GM19438 (cell line): ENCODE measurements around the gene POLDIP2.
"Not testable (repeated sequence)": the region's sequence is repeated elsewhere in the genome, so short reads cannot be mapped to it uniquely, and the experiment has no call there.

ENCODE experiments used
- ATAC-seq: cut with Tn5 transposase; IDR thresholded peaks from one replicate; pipeline ENCODE4 v1.9.1; 2021; ENCODE audit warnings: low read depth; ENCODE audit not compliant: unreplicated experiment

The POLDIP2 gene

DNA sequence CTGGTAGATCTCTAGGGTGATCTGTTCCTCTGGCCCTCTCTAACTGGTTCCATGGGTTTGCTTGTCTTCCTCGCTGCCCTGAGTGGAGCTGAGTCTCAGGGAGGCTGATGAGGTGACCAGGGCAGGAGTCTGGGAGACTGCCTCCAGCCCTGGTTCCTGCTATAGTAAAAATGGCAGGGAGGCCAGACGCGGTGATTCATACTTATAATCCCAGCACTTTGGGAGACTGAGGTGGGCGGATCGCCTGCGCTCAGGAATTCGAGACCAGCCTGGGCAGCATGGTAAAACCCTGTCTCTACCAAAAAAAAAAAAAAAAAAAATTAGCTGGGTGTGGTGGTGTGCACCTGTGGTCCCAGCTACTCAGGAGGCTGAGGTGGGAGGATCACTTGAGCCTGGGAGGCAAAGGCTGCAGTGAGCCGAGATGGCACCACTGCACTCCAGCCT, 18.5 kb downstream of the POLDIP2 start:
- not testable (repeated sequence) for ATAC-seq

DNA sequence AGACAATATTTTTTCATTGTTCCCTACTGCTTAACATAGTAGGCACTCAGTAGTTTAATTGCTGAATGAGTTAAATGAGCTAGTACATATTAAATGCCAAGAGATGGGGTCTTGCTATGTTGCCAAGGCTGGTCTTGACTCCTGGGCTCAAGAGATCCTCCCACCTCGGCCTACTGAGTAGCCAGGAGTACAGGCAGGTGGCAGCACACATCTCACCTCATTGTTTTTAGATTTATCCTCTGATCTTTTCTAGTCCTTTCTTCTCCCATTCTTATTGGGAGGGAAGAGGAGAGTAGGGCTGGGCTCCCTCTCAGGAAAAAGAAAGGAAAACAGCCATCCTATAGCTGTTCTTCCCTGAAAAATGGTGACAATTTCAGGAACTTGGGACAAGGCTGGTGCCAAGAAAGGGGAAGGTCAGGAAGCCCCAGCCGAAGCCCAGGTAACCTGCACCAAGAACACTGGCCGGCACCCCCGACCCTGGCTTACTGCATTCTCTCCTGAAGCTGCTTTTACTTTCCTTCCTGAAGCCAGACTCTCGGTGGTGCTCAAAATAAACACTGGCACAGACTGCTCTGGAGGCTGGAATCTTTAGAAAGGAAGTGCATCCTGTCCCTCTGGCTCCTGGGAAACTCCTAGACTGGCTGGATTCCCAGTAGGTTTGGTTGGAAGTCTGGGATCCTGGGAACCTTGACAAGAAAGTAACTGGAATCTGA, 19.1 kb downstream of the POLDIP2 start:
- no peak for ATAC-seq

DNA sequence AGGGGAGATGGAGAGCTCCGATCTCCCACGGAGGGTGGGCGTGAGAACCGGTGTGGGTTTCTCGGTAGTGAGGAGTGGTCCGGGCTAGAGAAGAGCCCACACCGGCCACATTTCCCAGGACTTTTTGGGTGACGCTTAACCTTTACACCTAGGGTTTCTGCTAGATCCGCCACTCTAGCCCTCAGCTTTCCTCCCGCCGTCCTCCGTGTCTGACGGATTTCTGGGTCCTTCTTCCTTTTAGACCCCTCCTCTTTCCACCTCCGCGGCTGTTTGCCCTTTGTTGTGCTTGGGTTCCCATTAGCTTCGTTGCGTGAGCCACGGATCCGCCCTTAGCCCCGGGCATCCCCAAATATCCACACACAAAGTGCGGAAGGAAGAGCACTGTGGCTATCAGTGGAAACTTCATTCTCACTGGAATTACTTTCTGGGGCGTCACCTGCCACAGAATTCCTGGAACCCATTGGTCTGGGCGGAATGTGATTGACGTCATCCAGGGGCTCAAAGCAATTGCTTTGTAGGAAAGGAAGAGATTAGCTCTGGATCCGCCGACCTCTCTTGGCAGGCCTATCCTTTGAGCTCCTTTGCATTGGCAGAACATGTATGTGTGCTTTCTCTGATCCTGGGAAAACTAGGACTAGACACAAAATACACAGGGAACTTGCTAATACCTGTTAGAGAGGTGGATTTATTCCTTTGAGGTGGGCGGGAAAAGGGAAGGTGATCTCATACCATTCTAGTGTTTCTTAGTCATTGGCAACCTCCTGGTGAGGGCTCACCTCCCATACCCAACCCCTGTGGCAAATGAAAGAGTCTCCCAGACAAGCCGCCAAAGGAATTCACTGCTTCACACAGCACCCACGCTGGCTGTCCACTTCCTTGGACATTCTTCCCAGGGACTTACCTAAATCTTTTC, 21.1 kb downstream of the POLDIP2 start:
- ATAC-seq: no peak

DNA sequence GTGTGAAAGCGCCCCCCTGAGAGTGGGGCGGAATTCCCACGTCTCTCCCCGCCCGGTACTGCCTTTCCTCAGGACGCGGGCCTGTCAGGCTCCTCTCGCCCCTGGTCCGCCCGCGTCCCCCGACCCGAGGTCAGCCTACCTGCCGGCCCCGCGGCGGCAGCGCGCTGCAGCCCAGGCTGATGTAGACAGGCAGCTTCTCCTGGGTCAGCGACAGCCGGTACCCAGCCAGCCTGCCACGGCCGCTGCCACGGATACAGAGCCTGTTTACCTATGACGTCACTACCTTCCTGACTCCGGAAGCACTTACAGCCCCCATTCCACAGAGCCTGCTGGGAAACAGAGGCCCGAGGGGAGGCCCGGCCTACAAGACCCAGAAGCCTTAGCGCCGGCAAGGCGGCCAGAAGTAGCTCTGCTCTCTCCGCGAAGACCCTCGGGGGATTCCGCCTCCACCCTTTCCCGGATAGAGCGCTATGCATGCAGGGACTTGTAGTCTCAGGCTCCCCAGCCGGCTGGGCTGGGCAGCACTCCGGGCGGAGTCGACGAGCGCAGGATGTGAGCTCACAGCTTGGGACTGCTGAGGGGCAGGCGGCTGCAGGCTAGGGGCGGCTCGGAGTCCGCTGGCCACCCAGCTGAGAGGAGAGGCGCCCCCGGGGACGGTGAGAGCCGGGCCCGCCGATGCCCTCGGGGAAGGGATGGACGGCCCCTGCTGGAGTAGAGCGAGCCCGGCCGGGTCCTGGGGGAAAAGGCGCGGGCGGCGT, 21.9 kb downstream of the POLDIP2 start, which contains the start of the genes IFT20 and TNFAIP1:
Gene IFT20, minus strand, starts transcription at position 272 of the 758 bp plus-strand sequence. CDS start 3,487 bp downstream, outside the sequence.
Gene TNFAIP1, plus strand, starts transcription at position 561 of the 758 bp plus-strand sequence. CDS start 3,761 bp downstream, outside the sequence.
- peak; percentile 93 for ATAC-seq

DNA sequence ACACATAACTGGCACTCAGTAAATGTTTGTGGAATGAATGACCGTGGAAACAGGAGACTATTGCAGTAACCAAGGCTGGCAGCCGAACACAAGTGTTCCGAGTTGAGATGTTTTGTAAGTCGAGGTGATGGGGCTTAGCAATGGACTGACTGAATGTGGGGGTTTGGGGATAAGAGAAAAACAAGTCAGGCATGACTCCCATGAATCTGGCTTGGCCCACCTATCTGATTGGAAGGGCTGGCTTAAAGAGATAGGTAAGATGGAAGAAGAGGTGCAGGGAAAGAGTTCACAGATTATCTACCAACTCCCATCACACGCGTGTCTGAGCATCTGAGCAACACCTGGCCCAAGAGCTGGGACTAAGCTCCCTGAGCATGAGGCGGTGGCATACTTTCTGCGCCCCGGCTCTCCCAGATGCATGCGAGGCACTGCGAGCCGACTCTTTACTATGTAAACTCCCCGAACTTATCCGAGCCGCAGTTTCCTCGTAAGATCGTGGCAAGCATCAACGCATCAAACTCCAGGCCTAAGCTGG, 22.6 kb downstream of the POLDIP2 start:
- ATAC-seq: no peak

DNA sequence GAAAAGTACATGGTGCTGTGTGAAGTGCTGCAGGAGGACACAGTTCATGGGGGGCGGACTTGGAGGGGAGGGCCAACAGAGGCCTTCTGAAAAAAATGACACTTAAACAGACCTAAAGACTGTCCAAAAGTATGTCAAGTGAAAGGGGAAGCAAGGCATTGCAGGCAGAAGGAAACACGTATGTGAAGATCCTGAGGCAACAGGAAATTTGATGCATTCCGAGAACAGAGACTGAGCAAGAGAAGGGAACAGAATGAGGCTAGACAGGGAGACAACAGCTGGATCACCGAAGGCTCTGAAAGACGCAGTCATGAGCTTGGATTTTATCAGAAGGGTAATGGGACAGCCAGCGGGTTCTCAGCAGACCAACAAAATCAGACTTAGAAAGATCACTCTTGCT, 23.2 kb downstream of the POLDIP2 start:
- ATAC-seq: no peak

DNA sequence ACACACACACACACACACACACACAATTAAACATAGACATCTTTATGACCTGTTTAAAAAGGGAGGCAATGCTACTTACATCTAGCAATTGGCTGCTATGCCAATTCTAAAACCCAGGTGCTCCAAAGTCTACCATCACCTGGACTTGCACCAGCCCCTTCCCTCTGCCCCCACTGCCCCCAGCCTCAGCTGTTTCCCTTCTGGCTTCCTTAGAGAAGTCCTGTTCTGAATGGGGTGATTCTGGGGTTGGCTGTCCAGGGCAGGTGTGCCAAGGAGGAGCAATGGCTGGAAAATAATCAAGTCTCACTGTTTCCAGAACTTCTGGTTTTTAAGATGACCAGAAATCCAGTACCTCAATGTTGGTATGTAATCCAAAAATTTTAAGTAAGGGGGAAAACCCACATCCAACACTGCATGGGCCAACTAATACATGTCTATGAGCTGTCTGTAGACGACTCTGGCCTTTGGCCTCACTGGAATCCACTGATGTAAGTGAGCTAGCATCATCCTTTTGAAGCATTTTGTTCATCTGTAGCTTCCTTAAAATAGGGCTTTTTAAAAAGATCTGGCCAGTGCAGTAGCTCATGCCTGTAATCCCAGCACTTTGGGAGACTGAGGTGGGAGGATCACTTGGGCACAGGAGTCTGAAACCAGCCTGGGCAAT, 24.1 kb downstream of the POLDIP2 start:
- no peak for ATAC-seq

DNA sequence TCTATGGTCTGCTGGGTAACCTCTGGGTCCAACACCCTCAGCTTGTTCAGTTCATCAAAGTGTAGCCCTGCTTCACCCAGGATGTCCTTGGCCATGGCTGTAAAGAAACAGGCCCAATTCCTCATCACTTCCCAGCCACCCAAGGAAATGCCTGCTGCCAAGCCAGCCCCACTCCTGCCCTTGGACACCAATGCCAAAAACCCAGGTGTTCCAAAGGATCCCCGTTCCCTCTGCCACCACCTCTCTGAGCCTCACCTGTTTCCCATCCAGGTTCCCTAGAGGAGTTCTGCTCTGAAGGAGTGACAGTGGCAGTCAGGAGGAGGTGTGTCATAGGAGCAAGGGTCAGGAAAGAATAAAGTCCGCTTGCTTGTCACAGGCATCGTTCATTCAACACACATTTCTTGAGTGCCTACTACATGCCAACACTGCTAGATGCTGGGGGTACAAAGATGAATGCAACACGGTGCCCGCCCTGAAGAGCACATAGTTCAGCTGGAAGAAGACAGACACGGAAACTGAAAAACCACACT, 25.4 kb downstream of the POLDIP2 start:
- ATAC-seq: no peak

DNA sequence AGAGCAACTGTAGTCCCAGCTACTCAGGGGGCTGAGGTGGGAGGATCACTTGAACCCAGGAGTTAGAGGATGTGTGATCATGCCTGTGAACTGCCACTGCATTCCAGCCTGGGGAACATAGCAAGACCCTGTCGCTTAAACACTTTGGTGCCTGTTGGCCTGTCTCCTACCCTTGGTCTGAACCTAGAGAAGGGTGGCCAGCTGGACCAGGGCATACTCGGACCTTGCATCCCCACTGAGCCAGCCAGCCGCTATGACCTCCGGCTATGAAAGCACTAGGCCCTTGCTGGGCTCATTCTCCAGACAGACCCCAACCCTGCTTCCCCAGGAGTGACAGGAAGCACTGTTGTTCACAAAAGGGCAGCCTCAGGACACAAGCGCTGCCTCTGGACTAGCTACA, 26.7 kb downstream of the POLDIP2 start:
- ATAC-seq: no peak

DNA sequence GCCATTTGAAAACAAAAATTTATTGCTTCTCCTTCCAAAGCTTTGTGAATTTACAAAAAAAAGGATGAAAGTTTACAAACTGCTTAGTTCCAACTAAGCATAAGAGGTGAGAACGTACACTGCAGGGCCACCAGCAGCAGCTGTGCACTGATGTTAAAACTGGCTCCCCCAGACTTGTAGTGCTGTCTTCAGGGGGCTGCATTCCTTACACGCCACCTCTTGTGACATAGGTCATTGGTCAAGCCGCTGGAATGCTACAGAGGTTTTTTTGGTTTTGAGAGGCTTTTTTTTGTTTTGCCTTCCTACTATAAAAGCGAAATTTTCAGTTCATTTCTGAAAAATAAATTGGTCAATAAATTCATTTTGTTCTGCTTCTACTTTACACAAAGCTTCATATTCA, 29.0 kb downstream of the POLDIP2 start:
- no peak for ATAC-seq

DNA sequence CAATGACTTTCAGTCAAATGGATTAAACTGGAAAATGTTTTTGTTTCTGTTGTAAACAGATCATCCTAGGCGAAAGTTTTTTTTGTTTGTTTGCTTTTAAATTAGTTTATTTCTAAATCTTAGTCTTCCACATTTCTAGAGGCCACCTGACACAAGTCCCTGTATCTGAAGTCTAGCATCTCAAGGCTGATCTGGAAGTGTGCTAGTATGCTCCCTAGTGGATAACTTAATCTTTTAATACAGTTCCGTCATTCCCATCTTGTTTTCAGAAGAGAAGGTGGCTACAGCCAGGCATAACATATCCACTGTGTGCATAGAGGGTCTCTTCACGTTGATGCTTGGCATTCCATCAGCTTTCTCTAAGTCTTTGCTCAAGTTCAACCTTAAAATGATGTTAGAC, 29.6 kb downstream of the POLDIP2 start:
- ATAC-seq: no peak

DNA sequence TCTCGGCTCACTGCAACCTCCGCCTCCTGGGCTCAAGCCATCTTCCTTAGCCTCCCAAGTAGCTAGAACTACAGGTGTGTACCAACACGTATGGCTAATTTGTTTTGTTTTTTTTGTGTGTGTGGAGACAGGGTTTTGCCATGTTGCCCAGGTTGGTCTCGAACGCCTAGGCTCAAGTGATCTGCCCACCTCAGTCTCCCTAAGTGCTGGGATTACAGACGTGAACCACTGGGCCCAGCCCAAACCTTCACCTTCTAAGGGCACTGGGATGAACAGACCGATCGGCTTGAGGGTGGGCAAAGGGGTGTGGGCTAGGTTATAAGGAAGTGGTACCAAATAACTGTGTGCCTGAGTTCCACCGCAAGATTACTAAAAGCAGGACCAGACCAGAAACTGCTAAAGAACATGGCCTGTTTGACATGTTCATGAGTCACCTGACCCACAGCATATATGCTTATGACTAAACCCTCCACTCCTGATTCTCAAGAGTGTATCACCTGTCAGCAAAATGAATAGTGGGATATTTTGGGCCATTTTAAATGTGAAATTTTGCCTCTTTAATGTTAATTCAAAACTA, 30.2 kb downstream of the POLDIP2 start:
- no peak for ATAC-seq

DNA sequence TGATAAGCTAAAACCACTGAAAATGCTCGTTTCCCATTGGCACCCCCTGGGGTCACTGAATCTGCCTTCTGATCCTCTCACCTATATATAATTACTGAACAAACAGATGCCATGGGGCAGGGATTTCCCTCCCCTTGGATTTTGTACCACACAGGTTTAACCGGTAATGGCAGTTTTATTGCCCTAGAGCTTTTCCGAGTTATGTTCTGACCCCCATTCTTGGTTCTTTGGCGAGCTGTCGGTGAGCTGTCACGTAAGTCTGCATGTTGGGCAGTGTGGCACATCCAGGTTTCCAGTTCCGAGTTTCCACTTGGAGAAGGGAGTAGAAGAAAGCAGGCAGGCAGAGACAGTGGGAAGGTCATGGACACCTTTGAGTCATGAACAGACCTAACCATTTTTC, 31.2 kb downstream of the POLDIP2 start:
- no peak for ATAC-seq

DNA sequence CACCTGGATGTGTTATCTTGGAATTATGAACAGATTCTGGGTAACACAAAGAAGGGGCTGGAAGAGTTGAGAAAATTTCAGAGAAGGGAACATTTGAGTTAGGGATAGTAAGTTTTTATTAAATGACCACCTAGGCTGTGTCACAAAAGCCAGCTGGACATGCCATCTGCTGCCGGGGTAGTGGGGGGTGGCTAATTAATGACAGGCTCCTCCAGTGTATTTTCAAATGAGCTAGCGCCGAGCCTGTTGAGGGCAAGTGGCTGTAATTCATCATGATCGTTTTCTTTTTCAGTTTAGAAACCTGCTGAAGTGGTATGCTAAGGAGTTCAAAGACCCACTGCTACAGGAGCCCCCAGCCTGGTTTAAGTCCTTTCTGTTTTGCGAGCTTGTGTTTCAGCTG, 32.1 kb downstream of the POLDIP2 start:
- ATAC-seq: no peak

DNA sequence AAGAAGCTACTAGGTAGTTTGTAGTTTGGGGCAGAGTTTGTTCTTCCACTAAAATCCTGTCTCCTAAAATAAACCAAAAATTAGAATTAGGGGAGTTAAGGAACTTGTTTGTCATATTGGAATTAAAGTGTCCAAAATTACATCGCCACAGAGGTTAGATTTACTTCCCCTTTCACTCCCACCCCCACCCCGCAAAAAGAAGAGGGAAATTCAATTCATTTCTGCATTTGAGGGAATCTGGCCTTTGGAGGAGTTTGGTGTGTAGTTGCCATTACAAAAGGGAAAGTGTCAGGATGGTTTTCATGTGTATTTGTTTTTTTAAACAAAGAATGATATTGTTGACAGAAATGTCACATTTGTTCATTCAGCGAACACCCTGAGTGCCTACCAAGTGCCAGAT, 32.5 kb downstream of the POLDIP2 start:
- ATAC-seq: no peak

DNA sequence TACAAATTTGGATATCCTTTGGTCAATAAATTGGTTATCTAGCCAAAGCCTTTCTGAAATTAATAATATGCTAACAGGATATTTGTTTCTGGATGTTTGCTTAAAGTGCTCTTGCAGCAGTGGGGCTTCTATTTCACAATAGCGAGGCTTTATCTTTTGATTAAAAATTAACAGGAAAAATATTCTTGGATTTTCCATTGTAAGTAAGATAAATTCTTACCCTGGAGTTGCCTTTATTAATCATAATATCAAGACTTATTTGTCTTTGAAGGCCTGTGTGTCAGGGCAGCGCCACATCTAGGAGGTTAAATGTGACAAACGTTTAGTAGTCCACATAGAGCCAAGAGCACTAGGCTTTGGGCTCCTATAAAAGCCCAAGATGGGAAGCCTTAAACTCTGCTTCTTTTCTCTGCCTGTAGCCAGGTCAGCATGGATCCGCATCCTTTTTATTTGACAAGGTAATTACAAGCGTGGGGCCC, 33.0 kb downstream of the POLDIP2 start:
- ATAC-seq: no peak

DNA sequence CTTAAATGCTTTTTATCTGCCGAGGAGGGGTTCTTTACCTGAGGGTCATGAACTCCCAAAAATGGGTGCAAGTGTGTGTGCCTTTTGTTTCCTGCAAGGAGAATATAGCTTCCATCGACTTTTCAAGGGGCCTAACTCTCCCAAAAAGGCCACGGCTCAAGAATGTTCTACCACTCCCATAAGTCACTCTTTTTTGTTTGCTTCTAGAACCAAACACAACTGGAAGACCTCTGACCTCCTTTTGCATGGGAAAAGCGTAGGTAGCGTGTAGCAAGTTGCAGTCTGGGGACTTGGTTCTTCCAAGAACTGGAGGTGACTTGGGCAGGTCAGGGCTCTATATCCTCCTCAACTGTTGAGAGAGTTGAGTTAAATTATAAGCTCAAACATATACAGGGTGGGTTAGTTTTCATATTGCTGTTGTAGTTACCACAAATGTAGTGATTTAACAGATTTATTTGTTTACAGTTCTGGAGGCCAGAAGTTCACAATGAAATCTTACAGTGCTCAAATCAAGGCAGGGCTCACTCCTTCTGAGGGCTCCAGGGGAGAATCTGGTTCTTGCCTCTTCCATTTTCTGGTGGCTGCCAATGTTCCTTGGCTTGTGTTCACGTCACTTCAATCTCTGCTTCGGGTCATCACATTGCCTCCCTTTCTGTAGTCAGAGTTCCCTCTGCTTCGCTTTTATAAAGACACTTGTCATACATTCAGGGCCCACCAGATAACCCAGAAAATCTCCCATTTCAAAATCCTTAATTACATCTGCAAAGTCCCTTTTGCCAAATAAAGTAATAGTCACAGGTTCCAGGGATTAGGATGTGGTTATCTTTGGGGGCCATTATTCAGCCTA, 36.9 kb downstream of the POLDIP2 start:
- ATAC-seq: no peak

DNA sequence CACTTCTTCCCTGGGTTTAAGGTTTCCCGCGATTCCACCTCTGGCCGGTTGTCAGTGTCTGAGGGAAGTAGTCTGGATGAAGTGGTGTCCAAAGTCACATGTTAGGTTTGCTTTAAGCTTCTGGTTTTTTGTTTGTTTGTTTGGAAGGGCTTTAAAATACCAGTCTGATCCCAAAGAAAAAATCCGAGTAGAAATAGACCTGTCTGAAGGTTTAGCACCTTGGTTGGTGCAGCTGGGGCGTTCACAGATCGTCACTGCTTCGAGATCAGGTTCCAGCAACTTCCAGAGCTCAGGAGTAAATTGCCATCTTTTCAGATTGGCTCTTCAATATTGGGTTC, 37.8 kb downstream of the POLDIP2 start:
- ATAC-seq: no peak
